ENCODE results near the gene PRRT3. TPM values are rescaled to one million over a fixed set of nuclear protein-coding genes. Genes with fewer than 3 reads are reported as not detected.
A peak's percentile ranks its signal among the peaks of the same experiment; 100 is the strongest.

The PRRT3 gene
- total and polyA plus RNA-seq, 9 of the 15 experiments (the other 6 are each of a cell fraction or from before 2014, with no cell fraction given): 0.06 to 1.9 (median 1.2) TPM

DNA sequence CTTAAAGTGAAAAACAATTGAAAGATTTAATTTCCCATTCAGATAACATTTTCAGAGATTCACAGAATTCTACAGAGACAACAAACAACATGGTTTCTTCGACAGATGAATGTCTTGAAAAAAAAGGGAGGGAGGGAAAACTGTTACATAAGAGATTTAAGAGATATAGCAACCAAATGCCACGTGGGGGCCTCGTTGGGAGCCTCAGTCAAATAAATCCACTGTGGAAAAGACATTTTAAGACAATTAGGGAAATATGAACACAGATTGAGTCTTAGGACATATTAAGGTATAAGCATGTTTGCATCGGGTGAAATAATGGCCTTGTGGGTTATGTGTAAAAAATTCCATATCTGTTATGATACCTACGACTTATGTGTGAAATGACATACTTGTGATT lies 5.0 kb upstream of the PRRT3 start (continued):
- TF ChIP-seq C11orf30 (IDR thresholded peaks at IDR 0.05; ENCODE audit: low read depth) (no peak), TSC22D4 (tag; IDR thresholded peaks at IDR 0.05) (no peak), RHOXF2B (CRISPR knock-in tag; conservative IDR thresholded peaks at IDR 0.05) (no peak), HDAC1 (IDR thresholded peaks at IDR 0.05) (0 out of 4 replicates have a peak, but pooled peaks of 1 of the 2 experiments have one; percentile 32), SETDB1 (IDR thresholded peaks at IDR 0.05; ENCODE audit: low read length) (no peak), MYC (IDR thresholded peaks at IDR 0.05; ENCODE audit: low read depth, low read length) (peak; percentile 78), MYC (CRISPR knock-in tag; IDR thresholded peaks at IDR 0.05; ENCODE audit: borderline replicate concordance, low read depth) (no peak), MTA1 (IDR thresholded peaks at IDR 0.05; ENCODE audit: borderline replicate concordance) (no peak), ZNF57 (CRISPR knock-in tag; IDR thresholded peaks at IDR 0.05) (no peak), ZNF780A (CRISPR knock-in tag; IDR thresholded peaks at IDR 0.05) (no peak), PURB (CRISPR knock-in tag; IDR thresholded peaks at IDR 0.05; ENCODE audit: low read depth) (no peak), MCM3 (IDR thresholded peaks at IDR 0.05) (no peak), HDAC8 (tag; IDR thresholded peaks at IDR 0.05) (no peak), ZNF316 (IDR thresholded peaks at IDR 0.05) (no peak), HDAC6 (IDR thresholded peaks at IDR 0.05; ENCODE audit: low read depth, low read length) (no peak), BDP1 (IDR thresholded peaks at IDR 0.05; ENCODE audit: insufficient read depth, insufficient read length) (no peak), SPI1 (IDR thresholded peaks at IDR 0.05; ENCODE audit: borderline replicate concordance, low read depth, low read length) (no peak)
- TF ChIP-seq, protein P1, sequence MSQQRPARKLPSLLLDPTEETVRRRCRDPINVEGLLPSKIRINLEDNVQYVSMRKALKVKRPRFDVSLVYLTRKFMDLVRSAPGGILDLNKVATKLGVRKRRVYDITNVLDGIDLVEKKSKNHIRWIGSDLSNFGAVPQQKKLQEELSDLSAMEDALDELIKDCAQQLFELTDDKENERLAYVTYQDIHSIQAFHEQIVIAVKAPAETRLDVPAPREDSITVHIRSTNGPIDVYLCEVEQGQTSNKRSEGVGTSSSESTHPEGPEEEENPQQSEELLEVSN (IDR thresholded peaks at IDR 0.05; ENCODE audit: borderline replicate concordance in 1 of 2, extremely low read depth in 1 of 2, insufficient read depth in 1 of 2, insufficient read length in 1 of 2, low read depth in 1 of 2, low read length in 1 of 2, poor library complexity in 1 of 2, severe bottlenecking in 1 of 2): peak in 1 of 2 experiments; percentile 30
- TF ChIP-seq, protein P2, sequence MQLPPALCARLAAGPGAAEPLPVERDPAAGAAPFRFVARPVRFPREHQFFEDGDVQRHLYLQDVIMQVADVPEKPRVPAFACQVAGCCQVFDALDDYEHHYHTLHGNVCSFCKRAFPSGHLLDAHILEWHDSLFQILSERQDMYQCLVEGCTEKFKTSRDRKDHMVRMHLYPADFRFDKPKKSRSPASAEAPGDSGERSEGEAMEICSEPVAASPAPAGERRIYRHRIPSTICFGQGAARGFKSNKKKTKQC (CRISPR knock-in tag; IDR thresholded peaks at IDR 0.05): no peak
- TF ChIP-seq, protein P3, sequence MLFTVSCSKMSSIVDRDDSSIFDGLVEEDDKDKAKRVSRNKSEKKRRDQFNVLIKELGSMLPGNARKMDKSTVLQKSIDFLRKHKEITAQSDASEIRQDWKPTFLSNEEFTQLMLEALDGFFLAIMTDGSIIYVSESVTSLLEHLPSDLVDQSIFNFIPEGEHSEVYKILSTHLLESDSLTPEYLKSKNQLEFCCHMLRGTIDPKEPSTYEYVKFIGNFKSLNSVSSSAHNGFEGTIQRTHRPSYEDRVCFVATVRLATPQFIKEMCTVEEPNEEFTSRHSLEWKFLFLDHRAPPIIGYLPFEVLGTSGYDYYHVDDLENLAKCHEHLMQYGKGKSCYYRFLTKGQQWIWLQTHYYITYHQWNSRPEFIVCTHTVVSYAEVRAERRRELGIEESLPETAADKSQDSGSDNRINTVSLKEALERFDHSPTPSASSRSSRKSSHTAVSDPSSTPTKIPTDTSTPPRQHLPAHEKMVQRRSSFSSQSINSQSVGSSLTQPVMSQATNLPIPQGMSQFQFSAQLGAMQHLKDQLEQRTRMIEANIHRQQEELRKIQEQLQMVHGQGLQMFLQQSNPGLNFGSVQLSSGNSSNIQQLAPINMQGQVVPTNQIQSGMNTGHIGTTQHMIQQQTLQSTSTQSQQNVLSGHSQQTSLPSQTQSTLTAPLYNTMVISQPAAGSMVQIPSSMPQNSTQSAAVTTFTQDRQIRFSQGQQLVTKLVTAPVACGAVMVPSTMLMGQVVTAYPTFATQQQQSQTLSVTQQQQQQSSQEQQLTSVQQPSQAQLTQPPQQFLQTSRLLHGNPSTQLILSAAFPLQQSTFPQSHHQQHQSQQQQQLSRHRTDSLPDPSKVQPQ (CRISPR knock-in tag; IDR thresholded peaks at IDR 0.05; ENCODE audit: borderline replicate concordance): no peak

Measured in K562 (cell line).